Esophagus (tissue), 2 donors: ENCODE measurements around the gene MXI1. TPM values are rescaled to one million over a fixed set of nuclear protein-coding genes. Genes with fewer than 3 reads are reported as not detected.
A peak's percentile ranks its signal among the peaks of the same experiment; 100 is the strongest.

Source experiments
- H3K27ac ChIP-seq, 2 donors: one replicate each; pipeline ENCODE4 v1.5.1; 2013; ENCODE audit warnings: low read depth in 2 of 2, mild to moderate bottlenecking in 2 of 2, inconsistent platforms in 1 of 2, low read length in 1 of 2, moderate library complexity in 1 of 2
- H3K27me3 ChIP-seq, 2 donors: one replicate each; pipeline ENCODE4 v1.6.1; 2013; ENCODE audit warnings: low read length in 2 of 2, control low read depth in 1 of 2, mild to moderate bottlenecking in 1 of 2; ENCODE audit not compliant: insufficient read depth in 2 of 2, control insufficient read depth in 1 of 2
- H3K36me3 ChIP-seq, 2 donors: one replicate each; pipeline ENCODE4 v1.6.1; 2013; ENCODE audit warnings: low read length in 1 of 2; ENCODE audit not compliant: control insufficient read depth in 2 of 2, insufficient read depth in 2 of 2
- H3K4me1 ChIP-seq, 2 donors: one replicate each; pipeline ENCODE4 v1.6.1; 2013; ENCODE audit warnings: low read length in 1 of 2; ENCODE audit not compliant: control insufficient read depth in 2 of 2, insufficient read depth in 2 of 2
- H3K4me3 ChIP-seq, 2 donors: one replicate each; pipeline ENCODE4 v1.5.1; 2013; ENCODE audit warnings: low read length in 2 of 2, mild to moderate bottlenecking in 2 of 2, low read depth in 1 of 2, moderate library complexity in 1 of 2
- H3K9me3 ChIP-seq, 2 donors: one replicate each; pipeline ENCODE4 v1.6.1; 2013; ENCODE audit warnings: mild to moderate bottlenecking in 2 of 2, low read depth in 1 of 2, low read length in 1 of 2, moderate library complexity in 1 of 2; ENCODE audit not compliant: control insufficient read depth in 2 of 2, insufficient read depth in 1 of 2
- WGBS, 2 donors: extraction: QIAGEN DNeasy Blood & Tissue Kit; methylation state at CpG; one replicate each; pipeline ENCODE4 v1.1.7; 2013; 5-methylcytosine and 5-hydroxymethylcytosine counted together
- polyA plus RNA-seq, 2 donors: library from polyadenylated mRNA; stranded (reverse); fragments of 200-250 nt; gene quantifications; one replicate each; pipeline ENCODE4 v1.2.3, GENCODE V29; 2013
- donor health status: healthy with polysubstance abuse.
- donor health status: Bipolar disorder and iron deficiency.

The MXI1 gene
- polyA plus RNA-seq, 2 donors = 18.4 to 25.9 TPM

GRCh38 chr10:110221044-110221720, 13.8 kb downstream of the MXI1 start:
- 81 to 83% methylated on average over 4 of the region's 4 CpGs for WGBS, 2 donors

GRCh38 chr10:110221721-110222261, 14.4 kb downstream of the MXI1 start:
- Histone ChIP-seq H3K36me3 (no peaks in the 10 kb centered on the region), H3K27ac (peak overlapping the region; percentile 78 to 97), H3K27me3 (no peaks in the 10 kb centered on the region), H3K4me3 (peak overlapping the region in 1 of 2 donors; percentile 20), H3K4me1 (peaks cover 2 to 4% of the 10 kb centered on the region in 2 donors), H3K9me3 (no peaks in the 10 kb centered on the region)
- 7 to 11% methylated on average over 20 of the region's 20 CpGs for WGBS, 2 donors

More at GRCh38 chr10:110221044-110221720, 13.8 kb downstream of the MXI1 start:
- peak overlapping the region; percentile 75 to 97 for H3K27ac ChIP-seq
- no peaks in the 10 kb centered on the region for H3K36me3 ChIP-seq
- H3K9me3 ChIP-seq = no peaks in the 10 kb centered on the region
- H3K27me3 ChIP-seq = no peaks in the 10 kb centered on the region
- peaks cover 3 to 4% of the 10 kb centered on the region in 2 donors for H3K4me1 ChIP-seq
- H3K4me3 ChIP-seq = peak overlapping the region in 1 of 2 donors; percentile 20

- Histone ChIP-seq H3K4me3 (no peak overlapping the region), H3K4me1 (peaks cover 0 to 2% of the 10 kb centered on the region in 2 donors), H3K36me3 (no peaks in the 10 kb centered on the region), H3K27ac (peak overlapping the region; percentile 78 to 97), H3K27me3 (no peaks in the 10 kb centered on the region), H3K9me3 (no peaks in the 10 kb centered on the region)
- 90 to 96% methylated on average over 4 of the region's 4 CpGs for WGBS, 2 donors
These were observed 15.4 kb downstream of the MXI1 start for GRCh38 chr10:110222641-110223297.

- no peaks in the 10 kb centered on the region for H3K27me3 ChIP-seq
- peaks cover 0 to 2% of the 10 kb centered on the region in 2 donors for H3K4me1 ChIP-seq
- 90 to 91% methylated on average over 13 of the region's 13 CpGs for WGBS, 2 donors
- no peak overlapping the region for H3K4me3 ChIP-seq
- no peaks in the 10 kb centered on the region for H3K36me3 ChIP-seq
- peak overlapping the region in 1 of 2 donors; percentile 36 for H3K27ac ChIP-seq
- H3K9me3 ChIP-seq = no peaks in the 10 kb centered on the region
These were observed 16.0 kb downstream of the MXI1 start for GRCh38 chr10:110223298-110223925.

- peaks cover 0 to 2% of the 10 kb centered on the region in 2 donors for H3K4me1 ChIP-seq
- no peaks in the 10 kb centered on the region for H3K9me3 ChIP-seq
- H3K4me3 ChIP-seq = peak overlapping the region in 1 of 2 donors; percentile 73
- H3K27ac ChIP-seq = peak overlapping the region in 1 of 2 donors; percentile 95
- 64 to 67% methylated on average over 9 of the region's 9 CpGs for WGBS, 2 donors
- H3K27me3 ChIP-seq = no peaks in the 10 kb centered on the region
- H3K36me3 ChIP-seq = no peaks in the 10 kb centered on the region
These were observed 17.6 kb downstream of the MXI1 start for GRCh38 chr10:110224992-110225391.

GRCh38 chr10:110225441-110225755, 18.0 kb downstream of the MXI1 start:
- H3K36me3 ChIP-seq = no peaks in the 10 kb centered on the region
- H3K4me1 ChIP-seq = peaks cover 0 to under 1% of the 10 kb centered on the region in 2 donors

GRCh38 chr10:110225756-110226542, 18.5 kb downstream of the MXI1 start:
- Histone ChIP-seq H3K27ac (peak overlapping the region; percentile 91 to 95), H3K36me3 (no peaks in the 10 kb centered on the region), H3K9me3 (no peaks in the 10 kb centered on the region), H3K27me3 (no peaks in the 10 kb centered on the region), H3K4me3 (peak overlapping the region; percentile 73 to 88), H3K4me1 (no peaks in the 10 kb centered on the region)
- WGBS, 2 donors = 0 to 1% methylated on average over 63 to 103 of the region's 103 CpGs

More at GRCh38 chr10:110225441-110225755, 18.0 kb downstream of the MXI1 start:
- H3K27me3 ChIP-seq = no peaks in the 10 kb centered on the region
- 4 to 7% methylated on average over 8 of the region's 8 CpGs for WGBS, 2 donors
- H3K4me3 ChIP-seq = peak overlapping the region; percentile 73 to 88
- H3K27ac ChIP-seq = peak overlapping the region; percentile 91 to 95
- H3K9me3 ChIP-seq = no peaks in the 10 kb centered on the region

- 1 to 2% methylated on average over 19 to 30 of the region's 36 CpGs for WGBS, 2 donors
- Histone ChIP-seq H3K36me3 (no peaks in the 10 kb centered on the region), H3K4me1 (no peaks in the 10 kb centered on the region), H3K4me3 (peak overlapping the region; percentile 73 to 88), H3K27ac (peak overlapping the region; percentile 91 to 95), H3K9me3 (no peaks in the 10 kb centered on the region), H3K27me3 (no peaks in the 10 kb centered on the region)
These were observed 19.1 kb downstream of the MXI1 start for GRCh38 chr10:110226543-110226925.
